T-helper 1 cell treated with Interleukin-12 subunit alpha and Interleukin-12 subunit beta and Interleukin-4 antibody, amounts not matched to agents 30 μg/mL and 1 μg/mL, for 36 hours (primary cell): ENCODE measurements around the gene MAST4.

ENCODE experiments used
- H3K27ac Mint-ChIP-seq: one replicate; pipeline ENCODE4 v1.8.0; 2021; ENCODE audit warnings: mild to moderate bottlenecking, mixed read lengths
- H3K27me3 Mint-ChIP-seq: one replicate; pipeline ENCODE4 v1.8.0; 2021; ENCODE audit warnings: low read depth, mixed read lengths
- H3K36me3 Mint-ChIP-seq: one replicate; pipeline ENCODE4 v1.8.0; 2021; ENCODE audit warnings: low read depth, mixed read lengths
- H3K4me1 Mint-ChIP-seq: one replicate; pipeline ENCODE4 v1.8.0; 2021; ENCODE audit warnings: low read depth, mixed read lengths
- H3K4me3 Mint-ChIP-seq: one replicate; pipeline ENCODE4 v1.8.0; 2021; ENCODE audit warnings: mild to moderate bottlenecking, moderate library complexity, mixed read lengths
- H3K9me3 Mint-ChIP-seq: one replicate; pipeline ENCODE4 v1.8.0; 2021; ENCODE audit warnings: mixed read lengths

MAST4 gene

DNA sequence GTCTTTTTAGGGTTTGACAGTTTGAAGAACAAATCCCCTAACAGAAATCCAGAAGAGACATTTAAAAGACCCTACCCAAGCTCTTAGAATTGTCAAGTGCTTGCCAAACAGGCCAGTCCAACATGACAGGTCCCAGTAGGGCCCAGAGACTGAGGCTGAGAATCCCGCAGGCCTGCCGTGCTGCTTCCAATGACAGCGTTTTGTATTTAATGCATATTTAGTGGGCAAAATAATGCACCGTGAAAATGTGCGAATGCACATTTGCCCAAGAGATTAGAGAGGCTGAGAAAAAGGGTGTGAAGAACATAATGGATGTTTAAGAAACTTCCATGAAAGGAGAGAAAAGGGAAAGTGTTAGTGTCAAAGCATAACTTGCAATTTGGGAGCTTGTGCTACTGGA is 542.8 kb downstream of the MAST4 start:
- no peaks in the 10 kb centered on the region for H3K4me1 Mint-ChIP-seq
- H3K36me3 Mint-ChIP-seq: peaks cover 38% of the 10 kb centered on the region

DNA sequence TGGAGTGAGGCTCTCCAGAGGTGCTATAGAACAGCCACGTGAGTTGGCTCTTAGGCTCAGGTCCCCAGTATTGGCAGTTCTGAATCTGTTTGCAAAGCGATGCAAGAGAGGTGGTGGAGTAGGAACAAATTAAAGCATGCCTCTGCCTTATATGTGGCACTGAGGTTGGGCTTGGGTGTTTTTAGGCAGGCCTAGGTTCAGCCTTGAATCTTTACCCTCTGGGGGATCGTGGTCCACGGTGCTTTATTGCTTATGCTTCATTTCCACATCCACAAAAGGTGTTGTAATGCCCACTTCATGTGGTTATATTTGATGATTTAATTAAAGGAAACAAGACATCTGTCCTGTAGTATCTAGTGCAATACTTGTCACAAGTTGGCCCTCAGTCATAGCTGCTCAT is 544.2 kb downstream of the MAST4 start:
- Mint-ChIP-seq H3K36me3 (peaks cover 41% of the 10 kb centered on the region), H3K4me3 (no peak overlapping the region), H3K4me1 (no peaks in the 10 kb centered on the region), H3K27me3 (no peaks in the 10 kb centered on the region), H3K27ac (no peak overlapping the region), H3K9me3 (no peaks in the 10 kb centered on the region)

More for the DNA sequence above, 542.8 kb downstream of the MAST4 start:
- H3K4me3 Mint-ChIP-seq: no peak overlapping the region
- no peaks in the 10 kb centered on the region for H3K27me3 Mint-ChIP-seq
- H3K9me3 Mint-ChIP-seq: no peaks in the 10 kb centered on the region
- H3K27ac Mint-ChIP-seq: no peak overlapping the region

GRCh38 chr5:67141644-67142043 is 545.5 kb downstream of the MAST4 start:
- Mint-ChIP-seq H3K36me3 (peaks cover 39% of the 10 kb centered on the region), H3K27ac (no peak overlapping the region)

DNA sequence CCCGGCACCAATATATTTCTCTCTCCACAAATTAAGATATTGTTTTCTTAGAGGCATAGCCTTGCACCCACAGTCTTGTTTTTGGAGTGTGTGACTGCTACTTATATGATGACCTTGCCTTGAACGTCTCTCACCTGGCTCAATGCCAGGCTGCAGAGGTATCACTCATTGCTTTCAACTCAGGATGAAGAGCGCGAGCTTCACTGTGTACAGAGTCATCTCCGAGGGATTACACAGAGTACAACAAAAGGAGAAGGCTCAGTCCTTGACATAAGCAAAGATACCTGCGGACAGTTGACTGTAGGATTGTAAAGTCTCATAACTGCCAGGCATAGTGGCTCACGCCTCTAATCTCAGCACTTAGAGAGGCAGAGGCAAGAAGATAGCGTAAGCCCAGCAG is 546.6 kb downstream of the MAST4 start:
- no peaks in the 10 kb centered on the region for H3K27me3 Mint-ChIP-seq
- H3K36me3 Mint-ChIP-seq: peaks cover 42% of the 10 kb centered on the region
- H3K4me3 Mint-ChIP-seq: no peak overlapping the region
- H3K27ac Mint-ChIP-seq: peak overlapping the region; percentile 10
- H3K9me3 Mint-ChIP-seq: no peaks in the 10 kb centered on the region
- H3K4me1 Mint-ChIP-seq: peaks cover 2% of the 10 kb centered on the region

More at GRCh38 chr5:67141644-67142043, 545.5 kb downstream of the MAST4 start:
- H3K4me1 Mint-ChIP-seq: peaks cover 1% of the 10 kb centered on the region
- no peak overlapping the region for H3K4me3 Mint-ChIP-seq
- H3K9me3 Mint-ChIP-seq: no peaks in the 10 kb centered on the region
- H3K27me3 Mint-ChIP-seq: no peaks in the 10 kb centered on the region

DNA sequence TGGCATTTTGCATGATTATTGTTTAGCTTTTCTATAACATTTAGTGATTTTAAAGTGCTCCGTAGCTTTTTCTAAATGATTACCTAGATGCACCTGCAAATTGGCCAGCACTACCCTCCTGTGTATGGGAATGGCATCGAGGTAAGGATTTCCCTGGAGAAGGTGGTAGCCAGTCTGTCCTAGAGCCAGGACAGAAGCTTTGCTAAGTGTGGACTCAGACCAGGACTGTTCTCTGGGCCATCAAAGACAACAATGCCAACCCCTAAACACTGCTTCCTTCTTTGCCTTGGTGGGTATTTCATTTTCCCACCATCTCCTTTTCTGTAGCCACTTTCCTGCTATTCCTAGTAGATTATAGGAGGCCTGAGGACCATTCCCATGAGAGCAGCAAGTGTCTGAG is 547.4 kb downstream of the MAST4 start:
- Mint-ChIP-seq H3K27ac (no peak overlapping the region), H3K9me3 (no peaks in the 10 kb centered on the region), H3K36me3 (peaks cover 44% of the 10 kb centered on the region), H3K27me3 (no peaks in the 10 kb centered on the region), H3K4me3 (no peak overlapping the region), H3K4me1 (peaks cover 2% of the 10 kb centered on the region)

DNA sequence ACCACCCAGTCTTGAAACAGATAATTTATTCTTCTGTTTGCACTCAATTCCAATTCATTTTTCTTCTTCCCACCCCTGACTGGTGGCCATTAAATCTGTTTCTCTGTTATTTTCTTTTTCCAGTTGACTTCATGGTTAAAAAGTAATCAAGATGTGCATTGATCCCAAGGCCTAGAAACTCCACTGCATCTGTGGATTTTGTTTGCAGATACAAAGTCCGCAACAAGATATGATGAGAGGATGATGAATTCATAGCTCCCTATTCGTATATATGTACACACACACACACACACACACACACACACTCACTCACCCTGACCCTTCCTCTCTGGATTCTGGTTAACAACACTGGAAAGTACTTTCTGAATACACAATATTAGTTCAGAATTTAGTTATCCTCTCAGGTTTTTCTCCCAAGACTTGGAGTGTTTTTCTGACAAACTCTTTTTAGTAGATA is 548.0 kb downstream of the MAST4 start:
- peaks cover 3% of the 10 kb centered on the region for H3K4me1 Mint-ChIP-seq
- no peak overlapping the region for H3K4me3 Mint-ChIP-seq
- H3K27me3 Mint-ChIP-seq: no peaks in the 10 kb centered on the region
- peaks cover 47% of the 10 kb centered on the region for H3K36me3 Mint-ChIP-seq
- no peaks in the 10 kb centered on the region for H3K9me3 Mint-ChIP-seq
- H3K27ac Mint-ChIP-seq: no peak overlapping the region

DNA sequence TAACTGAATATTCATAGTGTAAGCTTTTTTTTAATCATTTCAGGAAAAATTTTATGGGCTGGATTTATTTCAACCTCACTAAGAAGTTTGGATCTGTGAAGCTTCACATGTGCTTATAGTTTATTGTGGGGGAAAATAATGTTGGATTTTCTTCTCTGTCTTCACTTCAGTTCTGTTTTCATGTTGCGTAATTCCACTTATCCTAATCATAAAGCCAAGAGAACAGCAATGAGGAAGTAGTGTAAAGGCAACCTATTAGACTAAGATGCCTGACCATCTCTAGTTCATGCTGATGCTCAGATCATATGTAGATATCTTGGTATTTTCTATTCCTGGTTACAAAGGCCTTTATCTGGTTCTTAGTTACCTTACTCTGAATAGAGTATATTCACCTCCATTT is 550.4 kb downstream of the MAST4 start:
- Mint-ChIP-seq H3K9me3 (no peaks in the 10 kb centered on the region), H3K27ac (no peak overlapping the region), H3K4me1 (peaks cover 3% of the 10 kb centered on the region), H3K27me3 (no peaks in the 10 kb centered on the region), H3K4me3 (no peak overlapping the region), H3K36me3 (peaks cover 65% of the 10 kb centered on the region)

DNA sequence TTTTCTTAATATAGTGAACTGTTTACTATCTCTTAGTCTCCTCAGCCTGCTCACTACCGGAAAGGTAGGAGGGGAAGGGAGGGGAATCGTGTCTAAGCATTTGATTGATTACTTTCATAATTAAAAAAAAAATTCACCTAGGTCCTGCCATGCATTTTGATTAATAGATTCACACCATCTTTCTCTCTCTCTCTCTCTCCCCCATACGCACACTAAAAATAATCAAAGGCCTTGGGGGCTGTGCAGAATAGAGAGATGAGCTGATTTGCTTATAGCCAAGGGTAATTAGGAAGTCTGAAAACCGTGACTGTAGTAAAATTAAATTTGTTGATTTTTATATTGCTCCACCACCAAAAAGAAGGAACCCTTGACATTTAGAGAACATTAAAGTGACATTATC is 550.8 kb downstream of the MAST4 start:
- H3K4me3 Mint-ChIP-seq: no peak overlapping the region
- peaks cover 63% of the 10 kb centered on the region for H3K36me3 Mint-ChIP-seq
- no peaks in the 10 kb centered on the region for H3K9me3 Mint-ChIP-seq
- H3K27ac Mint-ChIP-seq: no peak overlapping the region
- peaks cover 3% of the 10 kb centered on the region for H3K4me1 Mint-ChIP-seq
- H3K27me3 Mint-ChIP-seq: no peaks in the 10 kb centered on the region

DNA sequence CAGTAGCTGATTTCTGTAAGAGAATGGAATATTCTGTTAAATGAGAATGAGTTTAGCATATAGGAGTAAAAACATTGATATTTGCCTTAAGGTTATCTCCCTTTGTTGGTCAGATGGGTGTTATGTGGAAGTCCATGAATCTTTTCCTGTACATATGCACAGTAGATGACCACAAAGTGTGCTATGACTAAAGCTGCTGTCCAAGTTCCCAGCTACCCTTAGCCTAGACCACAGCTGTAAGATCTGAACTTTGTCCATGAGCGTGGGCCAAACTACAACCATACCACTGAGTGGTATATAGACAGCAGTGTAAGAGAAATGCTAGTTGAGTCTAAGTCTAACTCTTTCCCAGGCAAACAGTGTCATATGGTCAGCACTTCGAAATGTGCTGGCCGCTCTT is 551.6 kb downstream of the MAST4 start:
- Mint-ChIP-seq H3K27ac (no peak overlapping the region), H3K4me3 (no peak overlapping the region), H3K27me3 (no peaks in the 10 kb centered on the region), H3K4me1 (peaks cover 3% of the 10 kb centered on the region), H3K36me3 (peaks cover 63% of the 10 kb centered on the region), H3K9me3 (no peaks in the 10 kb centered on the region)

- Mint-ChIP-seq H3K4me3 (no peak overlapping the region), H3K27me3 (no peaks in the 10 kb centered on the region), H3K27ac (no peak overlapping the region), H3K9me3 (no peaks in the 10 kb centered on the region), H3K36me3 (peaks cover 57% of the 10 kb centered on the region), H3K4me1 (peaks cover 3% of the 10 kb centered on the region)
These were observed 553.1 kb downstream of the MAST4 start for GRCh38 chr5:67149057-67149950.

DNA sequence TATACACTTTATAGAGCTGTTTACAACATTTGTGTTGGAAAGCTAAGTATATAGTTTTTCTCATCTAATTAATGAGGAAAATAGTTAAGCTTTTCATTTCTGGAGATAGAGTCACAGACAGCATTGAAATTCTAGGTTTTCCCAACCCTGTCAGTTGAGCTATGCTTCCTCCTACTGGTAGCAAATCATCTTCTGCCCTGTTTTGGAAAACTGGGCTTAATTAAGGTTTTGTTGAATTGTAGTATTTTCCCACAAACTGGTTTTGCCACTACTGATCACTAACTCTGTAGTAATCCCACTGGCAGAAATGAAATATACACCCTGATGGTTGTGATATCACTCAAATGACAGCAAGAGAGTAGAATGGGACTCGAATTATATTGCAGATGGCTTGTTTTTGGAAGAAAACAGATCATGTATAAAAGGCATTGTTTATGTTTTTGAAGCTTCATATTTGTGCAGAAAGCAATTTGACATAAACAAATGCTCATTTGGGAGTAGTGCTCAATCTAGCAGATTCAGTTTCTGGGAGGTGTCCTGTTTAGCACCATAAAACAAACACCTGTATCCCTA is 553.8 kb downstream of the MAST4 start:
- Mint-ChIP-seq H3K36me3 (peaks cover 57% of the 10 kb centered on the region), H3K27me3 (no peaks in the 10 kb centered on the region)

DNA sequence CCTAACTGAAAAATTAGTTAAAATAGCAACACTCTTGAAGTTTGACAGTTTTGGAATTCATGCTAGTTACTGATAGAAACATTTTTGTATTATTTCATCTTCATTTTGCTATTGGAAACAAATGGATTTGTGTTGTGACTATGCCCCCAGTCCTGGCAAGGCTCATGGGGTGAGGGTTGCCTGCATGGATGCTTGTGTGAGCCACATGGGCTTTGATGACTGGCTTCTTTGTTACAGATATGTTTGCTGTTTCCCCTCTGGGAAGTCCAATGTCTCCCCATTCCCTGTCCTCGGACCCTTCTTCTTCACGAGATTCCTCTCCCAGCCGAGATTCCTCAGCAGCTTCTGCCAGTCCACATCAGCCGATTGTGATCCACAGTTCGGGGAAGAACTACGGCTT is 556.2 kb downstream of the MAST4 start:
- no peak overlapping the region for H3K27ac Mint-ChIP-seq
- no peaks in the 10 kb centered on the region for H3K27me3 Mint-ChIP-seq
- H3K4me3 Mint-ChIP-seq: no peak overlapping the region
- H3K4me1 Mint-ChIP-seq: peaks cover 18% of the 10 kb centered on the region
- peaks cover 53% of the 10 kb centered on the region for H3K36me3 Mint-ChIP-seq
- H3K9me3 Mint-ChIP-seq: no peaks in the 10 kb centered on the region

More for the DNA sequence above, 553.8 kb downstream of the MAST4 start:
- Mint-ChIP-seq H3K27ac (no peak overlapping the region), H3K4me3 (no peak overlapping the region), H3K9me3 (no peaks in the 10 kb centered on the region), H3K4me1 (peaks cover 6% of the 10 kb centered on the region)

DNA sequence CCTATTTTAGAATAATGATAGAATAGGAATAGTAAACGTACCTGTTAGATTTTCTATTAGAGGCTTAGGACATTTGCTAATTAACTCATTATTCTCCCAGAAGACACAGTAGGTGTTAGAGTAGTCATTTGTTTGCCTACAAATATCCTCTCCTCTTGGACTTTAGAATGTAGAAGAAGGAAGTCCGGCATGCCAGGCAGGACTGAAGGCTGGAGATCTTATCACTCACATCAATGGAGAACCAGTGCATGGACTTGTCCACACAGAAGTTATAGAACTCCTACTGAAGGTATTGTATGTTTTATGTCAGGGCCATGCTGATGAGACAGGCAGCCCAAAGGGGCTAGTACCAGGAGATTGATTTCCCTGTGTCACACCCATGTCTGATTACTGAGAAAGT is 557.1 kb downstream of the MAST4 start:
- H3K27ac Mint-ChIP-seq: no peak overlapping the region
- H3K9me3 Mint-ChIP-seq: no peaks in the 10 kb centered on the region
- peaks cover 53% of the 10 kb centered on the region for H3K36me3 Mint-ChIP-seq
- peaks cover 19% of the 10 kb centered on the region for H3K4me1 Mint-ChIP-seq
- H3K27me3 Mint-ChIP-seq: no peaks in the 10 kb centered on the region
- H3K4me3 Mint-ChIP-seq: no peak overlapping the region

- Mint-ChIP-seq H3K27ac (peak overlapping the region; percentile 24), H3K4me3 (no peak overlapping the region), H3K27me3 (no peaks in the 10 kb centered on the region), H3K36me3 (peaks cover 43% of the 10 kb centered on the region), H3K4me1 (peaks cover 25% of the 10 kb centered on the region), H3K9me3 (no peaks in the 10 kb centered on the region)
These were observed 558.5 kb downstream of the MAST4 start for GRCh38 chr5:67154556-67155206.
